ENCODE data around the gene MYO9B.

GRCh38 chr19:17165715-17166114 is 90.1 kb downstream of the MYO9B start:
- no peak for TF ChIP-seq POLR2AphosphoS5 (IDR thresholded peaks at IDR 0.05; ENCODE audit: low read depth, low read length)
- TF ChIP-seq POLR2A (IDR thresholded peaks at IDR 0.05; ENCODE audit: low read depth, low read length), result no peak
- TF ChIP-seq TAF1 (IDR thresholded peaks at IDR 0.05; ENCODE audit: borderline replicate concordance, low read depth, low read length), result no peak
